Neural progenitor cell (in vitro differentiated cells): ENCODE measurements around the gene IPCEF1.

Experiments
- EZH2 ChIP-seq: fragments of 200-600 bp; sonication (generic); IDR thresholded peaks from 2 replicates; pipeline ENCODE4 v1.6.1; 2017; ENCODE audit warnings: antibody characterized with exemption, mild to moderate bottlenecking, moderate library complexity
- EZH2phosphoT487 ChIP-seq: fragments of 200-600 bp; sonication (generic); IDR thresholded peaks from 2 replicates; pipeline ENCODE4 v1.6.1; 2017; ENCODE audit warnings: antibody characterized with exemption
- TF ChIP-seq, protein P1 (sequence below): fragments of 200-600 bp; sonication (generic); IDR thresholded peaks from 2 replicates; pipeline ENCODE4 v1.5.1; 2017; ENCODE audit warnings: antibody characterized with exemption, mild to moderate bottlenecking

DNA sequence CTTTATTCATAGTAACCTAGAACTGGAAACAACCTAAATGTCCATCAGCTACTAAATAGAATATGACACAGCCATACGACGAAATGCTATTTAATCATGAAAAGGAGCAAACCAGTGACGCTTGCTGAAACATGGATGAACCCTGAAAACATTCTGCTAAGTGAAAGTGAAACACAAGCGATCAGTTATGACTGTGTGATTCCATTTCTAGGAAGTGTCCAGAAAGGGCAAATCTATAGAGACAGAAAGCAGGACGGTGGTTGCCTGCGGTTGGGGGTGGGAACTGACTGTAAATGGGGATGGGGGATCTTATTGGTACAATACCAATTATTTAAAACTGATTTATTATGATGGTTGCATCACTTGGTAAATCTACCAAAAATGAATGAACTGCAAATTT, 126.8 kb downstream of the IPCEF1 start:
- TF ChIP-seq, protein P1, sequence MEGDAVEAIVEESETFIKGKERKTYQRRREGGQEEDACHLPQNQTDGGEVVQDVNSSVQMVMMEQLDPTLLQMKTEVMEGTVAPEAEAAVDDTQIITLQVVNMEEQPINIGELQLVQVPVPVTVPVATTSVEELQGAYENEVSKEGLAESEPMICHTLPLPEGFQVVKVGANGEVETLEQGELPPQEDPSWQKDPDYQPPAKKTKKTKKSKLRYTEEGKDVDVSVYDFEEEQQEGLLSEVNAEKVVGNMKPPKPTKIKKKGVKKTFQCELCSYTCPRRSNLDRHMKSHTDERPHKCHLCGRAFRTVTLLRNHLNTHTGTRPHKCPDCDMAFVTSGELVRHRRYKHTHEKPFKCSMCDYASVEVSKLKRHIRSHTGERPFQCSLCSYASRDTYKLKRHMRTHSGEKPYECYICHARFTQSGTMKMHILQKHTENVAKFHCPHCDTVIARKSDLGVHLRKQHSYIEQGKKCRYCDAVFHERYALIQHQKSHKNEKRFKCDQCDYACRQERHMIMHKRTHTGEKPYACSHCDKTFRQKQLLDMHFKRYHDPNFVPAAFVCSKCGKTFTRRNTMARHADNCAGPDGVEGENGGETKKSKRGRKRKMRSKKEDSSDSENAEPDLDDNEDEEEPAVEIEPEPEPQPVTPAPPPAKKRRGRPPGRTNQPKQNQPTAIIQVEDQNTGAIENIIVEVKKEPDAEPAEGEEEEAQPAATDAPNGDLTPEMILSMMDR: no peak
- TF ChIP-seq EZH2 (no peak), EZH2phosphoT487 (no peak)
